Parathyroid adenoma (tissue), 2 donors: Measurements from ENCODE around the gene PTPN6.
A peak's percentile ranks its signal among the peaks of the same experiment; 100 is the strongest.

Experiments
- H2AFZ ChIP-seq: fragments of 300-600 bp; sonication (generic); one replicate; pipeline ENCODE4 v1.7.0; 2017; ENCODE audit warnings: antibody characterized with exemption, mild to moderate bottlenecking
- H3K27ac ChIP-seq: fragments of 300-600 bp; sonication (generic); one replicate; pipeline ENCODE4 v1.7.0; 2017
- H3K27me3 ChIP-seq: fragments of 300-600 bp; sonication (generic); one replicate; pipeline ENCODE4 v1.7.0; 2017; ENCODE audit warnings: low read length; ENCODE audit not compliant: control insufficient read depth, insufficient read depth
- H3K36me3 ChIP-seq: fragments of 300-600 bp; sonication (generic); one replicate; pipeline ENCODE4 v1.7.0; 2017; ENCODE audit warnings: low read length; ENCODE audit not compliant: control insufficient read depth, insufficient read depth
- H3K4me1 ChIP-seq: fragments of 300-600 bp; sonication (generic); one replicate; pipeline ENCODE4 v1.7.0; 2017; ENCODE audit warnings: control low read depth
- H3K4me2 ChIP-seq: fragments of 300-600 bp; sonication (generic); one replicate; pipeline ENCODE4 v1.7.0; 2017; ENCODE audit warnings: low read length
- H3K4me3 ChIP-seq: fragments of 300-600 bp; sonication (generic); one replicate; pipeline ENCODE4 v1.7.0; 2017; ENCODE audit warnings: low read depth, low read length
- H3K79me2 ChIP-seq: fragments of 300-600 bp; sonication (generic); one replicate; pipeline ENCODE4 v1.7.0; 2017; ENCODE audit warnings: control low read depth
- H3K9ac ChIP-seq: fragments of 300-600 bp; sonication (generic); one replicate; pipeline ENCODE4 v1.7.0; 2017; ENCODE audit warnings: mild to moderate bottlenecking
- H3K9me3 ChIP-seq: fragments of 300-600 bp; sonication (generic); one replicate; pipeline ENCODE4 v1.7.0; 2017; ENCODE audit warnings: low read length; ENCODE audit not compliant: control insufficient read depth
- CTCF ChIP-seq: fragments of 300-600 bp; sonication (generic); IDR thresholded peaks from one replicate; pipeline ENCODE4 v1.7.0; 2017; ENCODE audit warnings: antibody characterized with exemption, mild to moderate bottlenecking
- donor health status: primary hyperparathyroidism.

Gene PTPN6

DNA sequence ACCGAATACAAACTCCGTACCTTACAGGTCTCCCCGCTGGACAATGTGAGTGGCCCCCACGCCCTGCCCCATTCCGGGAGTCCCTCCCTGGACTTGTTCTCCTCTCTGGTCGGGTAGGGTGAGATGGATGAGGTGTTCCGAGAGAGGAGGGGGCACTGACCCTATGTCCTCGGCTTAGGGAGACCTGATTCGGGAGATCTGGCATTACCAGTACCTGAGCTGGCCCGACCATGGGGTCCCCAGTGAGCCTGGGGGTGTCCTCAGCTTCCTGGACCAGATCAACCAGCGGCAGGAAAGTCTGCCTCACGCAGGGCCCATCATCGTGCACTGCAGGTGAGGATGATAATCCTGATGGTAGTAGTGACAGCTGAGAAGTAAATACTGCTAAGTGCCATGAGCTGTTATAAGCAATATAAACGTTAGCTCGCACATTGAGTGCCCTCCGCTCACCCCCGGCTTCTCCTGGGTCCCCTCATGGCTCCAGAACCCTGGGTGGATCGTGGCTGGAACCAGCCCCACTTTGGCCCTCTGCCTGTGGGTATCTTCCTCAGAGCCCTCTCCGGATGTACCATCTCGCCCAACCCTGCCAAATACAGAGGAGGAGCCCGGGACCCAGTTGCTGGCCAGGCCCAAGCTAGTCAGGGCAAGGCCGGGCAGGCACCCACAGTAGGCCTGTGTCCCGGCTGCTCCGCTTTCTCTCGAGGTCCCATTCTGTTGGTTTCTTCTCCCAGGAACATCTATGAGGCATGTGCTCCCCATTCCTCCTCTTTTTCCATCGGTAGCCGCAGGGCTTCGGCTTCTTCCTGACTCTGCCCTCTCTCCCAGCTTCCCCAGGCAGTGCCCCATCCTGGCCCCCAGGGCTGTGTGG is 6.8 kb downstream of the PTPN6 start:
- Histone ChIP-seq H3K9ac (no peak overlapping the region), H3K4me2 (no peak overlapping the region), H3K36me3 (no peaks in the 10 kb centered on the region), H3K4me1 (peaks cover 21% of the 10 kb centered on the region), H3K9me3 (no peaks in the 10 kb centered on the region), H3K79me2 (no peaks in the 10 kb centered on the region), H3K27ac (peak overlapping the region; percentile 51), H2AFZ (no peak overlapping the region), H3K27me3 (no peaks in the 10 kb centered on the region), H3K4me3 (no peak overlapping the region)
- no peak for TF ChIP-seq CTCF

DNA sequence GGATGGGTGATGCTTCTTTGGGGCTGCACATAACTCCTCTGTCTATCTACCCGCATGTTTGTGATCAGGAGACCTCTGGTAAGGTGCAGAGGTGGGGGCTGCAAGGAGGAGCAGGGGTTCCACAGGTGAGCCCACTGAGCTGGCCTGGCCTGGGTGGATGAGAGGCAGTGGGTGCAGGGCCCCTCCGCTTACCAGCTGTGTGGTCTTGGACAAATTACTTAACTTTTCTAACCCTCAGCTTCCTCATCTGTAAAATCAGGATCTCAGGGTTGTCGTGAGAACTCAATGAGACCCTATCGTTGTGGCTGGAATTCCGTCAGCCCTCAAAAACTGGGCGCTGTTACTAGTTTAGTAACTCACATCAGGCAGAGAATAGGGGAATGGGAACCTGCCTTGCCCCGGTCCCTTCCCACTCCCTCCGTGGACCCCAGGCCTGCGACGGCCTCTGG is 7.5 kb downstream of the PTPN6 start:
- H3K27me3 ChIP-seq, result no peaks in the 10 kb centered on the region
- H3K79me2 ChIP-seq, result peaks cover 5% of the 10 kb centered on the region
- H3K36me3 ChIP-seq, result no peaks in the 10 kb centered on the region
- no peaks in the 10 kb centered on the region for H3K9me3 ChIP-seq
- no peak overlapping the region for H3K4me2 ChIP-seq
- no peak for TF ChIP-seq CTCF
- no peak overlapping the region for H2AFZ ChIP-seq
- no peak overlapping the region for H3K4me3 ChIP-seq
- no peak overlapping the region for H3K9ac ChIP-seq
- H3K27ac ChIP-seq, result peak overlapping the region; percentile 51
- H3K4me1 ChIP-seq, result peaks cover 21% of the 10 kb centered on the region

DNA sequence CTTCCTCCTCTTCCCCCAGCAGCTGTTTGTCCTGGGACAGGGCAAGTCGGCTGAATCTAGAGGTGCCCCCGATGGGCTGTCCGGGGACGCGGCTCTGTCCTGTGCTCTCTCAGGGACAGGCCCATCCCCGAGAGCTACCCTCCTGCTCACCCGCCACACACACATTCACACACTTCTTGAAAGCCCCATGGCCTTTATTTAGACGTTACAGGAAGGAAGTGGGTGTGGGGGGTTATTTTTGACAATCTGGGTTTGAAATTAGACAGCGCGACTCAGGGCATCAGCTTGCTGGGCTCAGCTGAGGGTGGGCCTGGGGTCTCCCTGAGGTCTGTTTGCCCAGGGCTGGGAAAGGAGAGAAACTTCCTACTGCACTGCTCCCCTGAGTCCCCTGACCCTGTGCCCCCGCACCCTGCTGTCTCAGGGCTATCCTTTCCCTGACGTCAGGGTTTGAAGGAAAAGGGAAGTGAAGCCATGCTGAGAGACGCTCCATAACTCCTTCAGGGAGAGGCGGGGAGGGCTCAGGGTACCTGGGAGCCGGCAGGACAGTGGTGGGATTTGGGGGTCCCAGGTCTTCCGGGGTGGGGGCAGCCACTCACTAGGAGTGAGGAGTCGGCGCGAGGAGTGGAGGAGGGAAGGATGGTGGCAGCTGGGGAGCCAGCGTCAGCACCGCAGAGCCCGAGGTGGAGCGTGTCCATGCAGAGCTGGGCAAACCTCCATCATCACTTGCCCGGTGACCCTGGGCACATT is 8.1 kb downstream of the PTPN6 start:
- H3K27ac ChIP-seq, result peak overlapping the region; percentile 51
- no peaks in the 10 kb centered on the region for H3K36me3 ChIP-seq
- H3K9ac ChIP-seq, result no peak overlapping the region
- peak overlapping the region; percentile 8 for H3K4me2 ChIP-seq
- H3K4me3 ChIP-seq, result no peak overlapping the region
- H3K4me1 ChIP-seq, result peaks cover 21% of the 10 kb centered on the region
- H3K9me3 ChIP-seq, result no peaks in the 10 kb centered on the region
- TF ChIP-seq CTCF, result no peak
- peaks cover 11% of the 10 kb centered on the region for H3K79me2 ChIP-seq
- no peak overlapping the region for H2AFZ ChIP-seq
- H3K27me3 ChIP-seq, result no peaks in the 10 kb centered on the region

GRCh38 chr12:6959805-6960592 is 8.8 kb downstream of the PTPN6 start:
- H3K4me1 ChIP-seq, result peaks cover 29% of the 10 kb centered on the region
- no peaks in the 10 kb centered on the region for H3K27me3 ChIP-seq
- no peaks in the 10 kb centered on the region for H3K9me3 ChIP-seq
- no peak overlapping the region for H3K4me2 ChIP-seq
- peaks cover 18% of the 10 kb centered on the region for H3K79me2 ChIP-seq
- H3K27ac ChIP-seq, result peak overlapping the region; percentile 51
- H3K4me3 ChIP-seq, result no peak overlapping the region
- no peak overlapping the region for H3K9ac ChIP-seq
- H2AFZ ChIP-seq, result no peak overlapping the region
- H3K36me3 ChIP-seq, result no peaks in the 10 kb centered on the region
- TF ChIP-seq CTCF, result no peak
